Measurements from ENCODE around the gene SLC25A13.

Gene SLC25A13

GRCh38 chr7:96136600-96137239 is 185.2 kb downstream of the SLC25A13 start:
- H3K36me3 ChIP-seq (ENCODE audit: control insufficient read depth, insufficient read depth, low read length) = no peaks in the 10 kb centered on the region; the same call in 1 of the 2 replicates
- DNase-seq (ENCODE audit: low read depth, low spot score) = no peak
- no peaks in the 10 kb centered on the region for H3K4me1 ChIP-seq (ENCODE audit: control insufficient read depth, insufficient read depth, low read length)
- no peak overlapping the region for H3K4me3 ChIP-seq (ENCODE audit: low read length)
- WGBS (ENCODE audit: insufficient coverage, insufficient read length) = no CpG with 5 or more reads among the region's 5 CpGs
- H3K27ac ChIP-seq (ENCODE audit: low read length) = no peak overlapping the region
- no peaks in the 10 kb centered on the region for H3K9me3 ChIP-seq (ENCODE audit: control insufficient read depth, insufficient read depth, low read length)
- peaks cover 6% of the 10 kb centered on the region; the same call in 1 of the 2 replicates for H3K27me3 ChIP-seq (ENCODE audit: control insufficient read depth, insufficient read depth, low read length)

GRCh38 chr7:96135241-96135640 is 186.7 kb downstream of the SLC25A13 start:
- H3K27ac ChIP-seq (ENCODE audit: low read length) = no peak overlapping the region
- no peaks in the 10 kb centered on the region for H3K27me3 ChIP-seq (ENCODE audit: control insufficient read depth, insufficient read depth, low read length)
- DNase-seq (ENCODE audit: low read depth, low spot score) = no peak
- whole genome bisulfite sequencing (ENCODE audit: insufficient coverage, insufficient read length) = no CpG with 5 or more reads among the region's 2 CpGs
- no peaks in the 10 kb centered on the region for H3K9me3 ChIP-seq (ENCODE audit: control insufficient read depth, insufficient read depth, low read length)
- H3K4me3 ChIP-seq (ENCODE audit: low read length) = no peak overlapping the region
- H3K4me1 ChIP-seq (ENCODE audit: control insufficient read depth, insufficient read depth, low read length) = no peaks in the 10 kb centered on the region
- H3K36me3 ChIP-seq (ENCODE audit: control insufficient read depth, insufficient read depth, low read length) = no peaks in the 10 kb centered on the region; the same call in 1 of the 2 replicates

- DNase-seq (ENCODE audit: low read depth, low spot score) = no peak
- H3K9me3 ChIP-seq (ENCODE audit: control insufficient read depth, insufficient read depth, low read length) = no peaks in the 10 kb centered on the region
- no peak overlapping the region for H3K27ac ChIP-seq (ENCODE audit: low read length)
- no CpG with 5 or more reads among the region's 3 CpGs for WGBS (ENCODE audit: insufficient coverage, insufficient read length)
- no peaks in the 10 kb centered on the region; the same call in 1 of the 2 replicates for H3K36me3 ChIP-seq (ENCODE audit: control insufficient read depth, insufficient read depth, low read length)
- no peaks in the 10 kb centered on the region for H3K27me3 ChIP-seq (ENCODE audit: control insufficient read depth, insufficient read depth, low read length)
- H3K4me3 ChIP-seq (ENCODE audit: low read length) = no peak overlapping the region
- H3K4me1 ChIP-seq (ENCODE audit: control insufficient read depth, insufficient read depth, low read length) = peaks cover 1% of the 10 kb centered on the region; the same call in 1 of the 2 replicates
These were observed 190.4 kb downstream of the SLC25A13 start for GRCh38 chr7:96131525-96131924.

- no peaks in the 10 kb centered on the region for H3K27me3 ChIP-seq (ENCODE audit: control insufficient read depth, insufficient read depth, low read length)
- peaks cover 1% of the 10 kb centered on the region; the same call in 1 of the 2 replicates for H3K4me1 ChIP-seq (ENCODE audit: control insufficient read depth, insufficient read depth, low read length)
- H3K4me3 ChIP-seq (ENCODE audit: low read length) = no peak overlapping the region
- DNase-seq (ENCODE audit: low read depth, low spot score) = no peak
- no peaks in the 10 kb centered on the region; the same call in 1 of the 2 replicates for H3K36me3 ChIP-seq (ENCODE audit: control insufficient read depth, insufficient read depth, low read length)
- H3K9me3 ChIP-seq (ENCODE audit: control insufficient read depth, insufficient read depth, low read length) = no peaks in the 10 kb centered on the region
- H3K27ac ChIP-seq (ENCODE audit: low read length) = no peak overlapping the region
- no CpG with 5 or more reads among the region's 2 CpGs for WGBS (ENCODE audit: insufficient coverage, insufficient read length)
These were observed 194.2 kb downstream of the SLC25A13 start for GRCh38 chr7:96127746-96128145.

- peaks cover 1% of the 10 kb centered on the region for H3K4me1 ChIP-seq (ENCODE audit: control insufficient read depth, insufficient read depth, low read length)
- no peaks in the 10 kb centered on the region for H3K36me3 ChIP-seq (ENCODE audit: control insufficient read depth, insufficient read depth, low read length)
- no peak overlapping the region for H3K4me3 ChIP-seq (ENCODE audit: low read length)
- H3K9me3 ChIP-seq (ENCODE audit: control insufficient read depth, insufficient read depth, low read length) = no peaks in the 10 kb centered on the region
- no peak overlapping the region for H3K27ac ChIP-seq (ENCODE audit: low read length)
- DNase-seq (ENCODE audit: low read depth, low spot score) = no peak
- H3K27me3 ChIP-seq (ENCODE audit: control insufficient read depth, insufficient read depth, low read length) = no peaks in the 10 kb centered on the region
These were observed 195.5 kb downstream of the SLC25A13 start for GRCh38 chr7:96126382-96126781.

GRCh38 chr7:96122746-96123145 is 199.2 kb downstream of the SLC25A13 start:
- WGBS (ENCODE audit: insufficient coverage, insufficient read length) = no CpG with 5 or more reads among the region's 2 CpGs
- Histone ChIP-seq H3K9me3 (ENCODE audit: control insufficient read depth, insufficient read depth, low read length) (no peaks in the 10 kb centered on the region), H3K4me1 (ENCODE audit: control insufficient read depth, insufficient read depth, low read length) (no peaks in the 10 kb centered on the region; the same call in none of the 2 replicates), H3K27me3 (ENCODE audit: control insufficient read depth, insufficient read depth, low read length) (no peaks in the 10 kb centered on the region), H3K27ac (ENCODE audit: low read length) (no peak overlapping the region), H3K4me3 (ENCODE audit: low read length) (no peak overlapping the region), H3K36me3 (ENCODE audit: control insufficient read depth, insufficient read depth, low read length) (no peaks in the 10 kb centered on the region)
- no peak for DNase-seq (ENCODE audit: low read depth, low spot score)

GRCh38 chr7:96121752-96122151 is 200.1 kb downstream of the SLC25A13 start:
- no peaks in the 10 kb centered on the region for H3K9me3 ChIP-seq (ENCODE audit: control insufficient read depth, insufficient read depth, low read length)
- H3K27ac ChIP-seq (ENCODE audit: low read length) = no peak overlapping the region
- no peak overlapping the region for H3K4me3 ChIP-seq (ENCODE audit: low read length)
- WGBS (ENCODE audit: insufficient coverage, insufficient read length) = no CpG with 5 or more reads among the region's 6 CpGs
- DNase-seq (ENCODE audit: low read depth, low spot score) = no peak
- H3K36me3 ChIP-seq (ENCODE audit: control insufficient read depth, insufficient read depth, low read length) = no peaks in the 10 kb centered on the region
- H3K4me1 ChIP-seq (ENCODE audit: control insufficient read depth, insufficient read depth, low read length) = no peaks in the 10 kb centered on the region; the same call in 1 of the 2 replicates
- no peaks in the 10 kb centered on the region for H3K27me3 ChIP-seq (ENCODE audit: control insufficient read depth, insufficient read depth, low read length)

GRCh38 chr7:96120445-96121225 is 201.3 kb downstream of the SLC25A13 start:
- Histone ChIP-seq H3K9me3 (ENCODE audit: control insufficient read depth, insufficient read depth, low read length) (no peaks in the 10 kb centered on the region), H3K4me1 (ENCODE audit: control insufficient read depth, insufficient read depth, low read length) (no peaks in the 10 kb centered on the region; the same call in 1 of the 2 replicates), H3K4me3 (ENCODE audit: low read length) (no peak overlapping the region), H3K36me3 (ENCODE audit: control insufficient read depth, insufficient read depth, low read length) (no peaks in the 10 kb centered on the region), H3K27ac (ENCODE audit: low read length) (no peak overlapping the region), H3K27me3 (ENCODE audit: control insufficient read depth, insufficient read depth, low read length) (no peaks in the 10 kb centered on the region)
- no peak for DNase-seq (ENCODE audit: low read depth, low spot score)
- no CpG with 5 or more reads among the region's 2 CpGs for WGBS (ENCODE audit: insufficient coverage, insufficient read length)

GRCh38 chr7:96118449-96119001 is 203.4 kb downstream of the SLC25A13 start:
- H3K4me3 ChIP-seq (ENCODE audit: low read length) = no peak overlapping the region
- no CpG with 5 or more reads among the region's 13 CpGs for WGBS (ENCODE audit: insufficient coverage, insufficient read length)
- no peak overlapping the region for H3K27ac ChIP-seq (ENCODE audit: low read length)
- no peak for DNase-seq (ENCODE audit: low read depth, low spot score)
- no peaks in the 10 kb centered on the region for H3K27me3 ChIP-seq (ENCODE audit: control insufficient read depth, insufficient read depth, low read length)
- H3K4me1 ChIP-seq (ENCODE audit: control insufficient read depth, insufficient read depth, low read length) = no peaks in the 10 kb centered on the region; the same call in 1 of the 2 replicates
- H3K36me3 ChIP-seq (ENCODE audit: control insufficient read depth, insufficient read depth, low read length) = no peaks in the 10 kb centered on the region
- no peaks in the 10 kb centered on the region for H3K9me3 ChIP-seq (ENCODE audit: control insufficient read depth, insufficient read depth, low read length)

- no CpG with 5 or more reads among the region's 7 CpGs for WGBS (ENCODE audit: insufficient coverage, insufficient read length)
- H3K4me3 ChIP-seq (ENCODE audit: low read length) = no peak overlapping the region
- no peaks in the 10 kb centered on the region for H3K9me3 ChIP-seq (ENCODE audit: control insufficient read depth, insufficient read depth, low read length)
- DNase-seq (ENCODE audit: low read depth, low spot score) = no peak
- H3K36me3 ChIP-seq (ENCODE audit: control insufficient read depth, insufficient read depth, low read length) = no peaks in the 10 kb centered on the region
- no peaks in the 10 kb centered on the region for H3K4me1 ChIP-seq (ENCODE audit: control insufficient read depth, insufficient read depth, low read length)
- H3K27me3 ChIP-seq (ENCODE audit: control insufficient read depth, insufficient read depth, low read length) = no peaks in the 10 kb centered on the region
- H3K27ac ChIP-seq (ENCODE audit: low read length) = no peak overlapping the region
These were observed 205.7 kb downstream of the SLC25A13 start for GRCh38 chr7:96116173-96116572.

All from iPS DF 6.9 (cell line).